Medulla oblongata (tissue), 1 donor: ENCODE measurements around the gene FASTK.
A peak's percentile ranks its signal among the peaks of the same experiment; 100 is the strongest.

Source experiments
- DNase-seq: peaks from one replicate; pipeline ENCODE4 v3.0.0-alpha.2; 2015; ENCODE audit errors: extremely low spot score

FASTK gene

GRCh38 chr7:151080522-151081169 lies at the start of gene FASTK:
FASTK (minus strand) TSS chr7:151080809; CDS start chr7:151080766, 43 bp downstream.
- peak; percentile 95 for DNase-seq

- peak; percentile 55 for DNase-seq
Measured at GRCh38 chr7:151129960-151130591, 49.5 kb upstream of the FASTK start.

- DNase-seq: no peak
Measured at GRCh38 chr7:151129117-151129959, 48.7 kb upstream of the FASTK start.

GRCh38 chr7:151128716-151129115 lies 48.1 kb upstream of the FASTK start:
- DNase-seq: no peak

- no peak for DNase-seq
Measured at GRCh38 chr7:151128144-151128543, 47.5 kb upstream of the FASTK start.

GRCh38 chr7:151126491-151127137 lies 46.0 kb upstream of the FASTK start:
- no peak for DNase-seq

- no peak for DNase-seq
Measured at GRCh38 chr7:151125846-151126481, 45.4 kb upstream of the FASTK start.

- DNase-seq: no peak
Measured at GRCh38 chr7:151125470-151125845, 44.8 kb upstream of the FASTK start.

GRCh38 chr7:151124899-151125399 lies 44.3 kb upstream of the FASTK start:
- DNase-seq: no peak

- no peak for DNase-seq
Measured at GRCh38 chr7:151124481-151124880, 43.9 kb upstream of the FASTK start.

GRCh38 chr7:151123822-151124464 lies 43.3 kb upstream of the FASTK start:
- peak; percentile 89 for DNase-seq

GRCh38 chr7:151123158-151123821 lies 42.7 kb upstream of the FASTK start:
- no peak for DNase-seq

- no peak for DNase-seq
Measured at GRCh38 chr7:151122796-151123157, 42.2 kb upstream of the FASTK start.

- DNase-seq: no peak
Measured at GRCh38 chr7:151122276-151122675, 41.7 kb upstream of the FASTK start.

- DNase-seq: no peak
Measured at GRCh38 chr7:151121380-151122170, 41.0 kb upstream of the FASTK start.

GRCh38 chr7:151120896-151121295 lies 40.3 kb upstream of the FASTK start:
- DNase-seq: peak; percentile 67

- no peak for DNase-seq
Measured at GRCh38 chr7:151119902-151120301, 39.3 kb upstream of the FASTK start.

- no peak for DNase-seq
Measured at GRCh38 chr7:151119055-151119415, 38.4 kb upstream of the FASTK start.

- DNase-seq: no peak
Measured at GRCh38 chr7:151118108-151119054, 37.8 kb upstream of the FASTK start.
